ENCODE data around the gene TCEAL8.
"Not testable (repeated sequence)": the region's sequence is repeated elsewhere in the genome, so short reads cannot be mapped to it uniquely, and the experiment has no call there.

The TCEAL8 gene

DNA sequence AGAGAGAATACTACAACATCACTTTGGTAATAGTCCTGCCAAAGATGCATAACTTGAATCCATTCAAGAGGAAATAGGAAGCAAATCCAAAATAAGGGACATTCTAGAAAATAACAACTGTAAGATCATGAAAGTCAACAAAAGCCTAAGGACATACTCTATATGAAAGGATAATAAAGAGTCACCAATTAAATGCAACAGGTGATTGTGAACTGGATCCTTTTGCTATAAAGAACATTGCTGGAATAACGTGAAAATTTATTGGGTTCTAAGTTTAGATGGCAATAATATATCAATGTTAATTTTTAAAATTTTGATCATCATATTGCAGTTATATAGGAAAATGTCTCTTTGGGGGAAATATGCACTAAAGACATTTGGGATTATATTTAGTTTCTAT is 20.1 kb downstream of the TCEAL8 start:
- no peaks in the 10 kb centered on the region for H3K4me1 ChIP-seq
- H3K27me3 ChIP-seq, result no peaks in the 10 kb centered on the region
- TF ChIP-seq, protein P1, sequence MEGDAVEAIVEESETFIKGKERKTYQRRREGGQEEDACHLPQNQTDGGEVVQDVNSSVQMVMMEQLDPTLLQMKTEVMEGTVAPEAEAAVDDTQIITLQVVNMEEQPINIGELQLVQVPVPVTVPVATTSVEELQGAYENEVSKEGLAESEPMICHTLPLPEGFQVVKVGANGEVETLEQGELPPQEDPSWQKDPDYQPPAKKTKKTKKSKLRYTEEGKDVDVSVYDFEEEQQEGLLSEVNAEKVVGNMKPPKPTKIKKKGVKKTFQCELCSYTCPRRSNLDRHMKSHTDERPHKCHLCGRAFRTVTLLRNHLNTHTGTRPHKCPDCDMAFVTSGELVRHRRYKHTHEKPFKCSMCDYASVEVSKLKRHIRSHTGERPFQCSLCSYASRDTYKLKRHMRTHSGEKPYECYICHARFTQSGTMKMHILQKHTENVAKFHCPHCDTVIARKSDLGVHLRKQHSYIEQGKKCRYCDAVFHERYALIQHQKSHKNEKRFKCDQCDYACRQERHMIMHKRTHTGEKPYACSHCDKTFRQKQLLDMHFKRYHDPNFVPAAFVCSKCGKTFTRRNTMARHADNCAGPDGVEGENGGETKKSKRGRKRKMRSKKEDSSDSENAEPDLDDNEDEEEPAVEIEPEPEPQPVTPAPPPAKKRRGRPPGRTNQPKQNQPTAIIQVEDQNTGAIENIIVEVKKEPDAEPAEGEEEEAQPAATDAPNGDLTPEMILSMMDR (IDR thresholded peaks at IDR 0.05), result no peak
- H3K36me3 ChIP-seq, result no peaks in the 10 kb centered on the region
- intact Hi-C loops (cut with DNase I; ENCODE audit: low total_unique reads), result no loop called here
- H3K9me3 ChIP-seq, result no peaks in the 10 kb centered on the region
- no peak overlapping the region for H3K4me3 ChIP-seq
- no peak overlapping the region for H3K27ac ChIP-seq
- no peak for DNase-seq

DNA sequence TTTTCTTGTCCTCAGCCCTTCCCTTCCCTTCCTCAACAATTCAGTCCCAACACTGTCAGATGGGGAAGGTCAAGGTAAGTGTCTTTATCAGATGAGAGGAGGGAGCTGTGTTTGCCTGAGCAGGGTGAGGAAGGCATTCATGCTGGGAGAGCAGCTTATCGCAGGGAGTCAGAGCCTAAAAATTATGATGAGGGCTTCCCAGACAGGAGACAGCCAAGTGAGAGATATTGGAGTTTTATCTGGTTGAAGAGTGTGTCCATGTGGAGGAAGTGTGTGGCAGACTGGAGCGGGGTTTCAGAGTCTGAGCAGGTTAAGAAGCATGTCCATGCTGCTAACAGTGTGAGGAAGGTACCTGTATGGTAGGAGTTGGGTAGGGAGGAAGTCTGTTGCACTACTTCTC is 21.7 kb downstream of the TCEAL8 start:
- no peak overlapping the region for H3K4me3 ChIP-seq
- no peak for DNase-seq
- intact Hi-C loops (cut with DNase I; ENCODE audit: low total_unique reads), result no loop called here
- TF ChIP-seq, protein P1 (IDR thresholded peaks at IDR 0.05), result no peak
- no peaks in the 10 kb centered on the region for H3K4me1 ChIP-seq
- H3K27ac ChIP-seq, result no peak overlapping the region
- H3K9me3 ChIP-seq, result no peaks in the 10 kb centered on the region
- no peaks in the 10 kb centered on the region for H3K36me3 ChIP-seq
- no peaks in the 10 kb centered on the region for H3K27me3 ChIP-seq

DNA sequence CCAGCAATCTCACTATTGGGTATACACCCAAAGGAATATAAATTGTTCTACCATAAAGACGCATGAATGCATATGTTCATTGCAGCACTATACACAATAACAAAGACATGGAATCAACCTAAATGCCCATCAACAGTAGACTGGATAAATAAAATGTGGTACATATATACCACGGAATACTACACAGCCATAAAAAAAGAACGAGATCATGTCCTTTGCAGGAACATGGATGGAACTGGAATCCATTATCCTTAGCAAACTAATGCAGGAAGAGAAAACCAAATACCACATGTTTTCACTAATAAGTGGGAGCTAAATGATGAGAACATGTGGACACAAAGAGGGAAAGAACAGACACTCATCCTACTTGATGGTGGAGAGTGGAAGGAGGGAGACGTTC is 29.0 kb downstream of the TCEAL8 start:
- DNase-seq; H3K9me3 ChIP-seq; H3K4me3 ChIP-seq; H3K4me1 ChIP-seq; H3K27ac ChIP-seq; H3K36me3 ChIP-seq; H3K27me3 ChIP-seq; intact Hi-C loops (cut with DNase I; ENCODE audit: low total_unique reads): not testable (repeated sequence)

DNA sequence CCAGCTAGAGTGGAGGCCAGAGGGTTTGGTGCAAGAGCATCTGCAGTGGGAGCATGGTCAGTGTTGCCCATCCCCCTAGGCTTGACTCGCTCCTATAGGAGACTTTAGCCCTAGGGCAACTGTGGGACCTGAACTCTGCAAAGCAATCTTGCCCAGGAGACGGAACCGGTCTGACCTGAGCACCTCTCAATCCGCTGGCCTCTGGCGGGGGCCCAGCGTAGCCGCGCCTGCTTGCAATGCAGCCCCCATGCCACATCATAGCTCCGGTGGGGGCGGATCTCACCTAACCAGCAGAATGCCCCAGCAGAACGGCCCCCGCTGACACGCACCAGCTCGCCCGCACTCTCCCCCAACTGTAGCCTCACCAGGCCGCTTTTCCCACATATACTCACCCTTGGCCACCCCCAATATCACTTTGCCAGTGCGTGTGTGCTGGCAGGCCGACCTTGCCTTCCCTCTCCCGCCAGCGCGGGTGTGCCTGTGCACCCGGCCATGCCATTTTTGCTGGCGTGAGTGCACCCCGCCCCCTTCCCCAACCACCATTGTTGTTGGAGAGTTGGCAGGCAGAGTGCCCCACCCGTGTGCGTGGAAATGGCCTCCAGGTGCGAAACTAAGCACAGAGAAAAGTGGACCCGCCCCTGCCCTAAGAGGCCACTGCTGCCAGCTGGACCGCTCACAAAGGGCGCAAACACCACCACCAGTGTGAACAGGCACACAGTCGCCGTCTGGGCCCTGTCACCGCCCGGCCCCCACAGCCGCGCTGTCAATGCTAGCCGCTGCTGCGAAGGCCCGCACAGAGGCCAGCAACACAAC is 34.2 kb downstream of the TCEAL8 start:
- H3K36me3 ChIP-seq, result no peaks in the 10 kb centered on the region
- no peaks in the 10 kb centered on the region for H3K4me1 ChIP-seq
- H3K27me3 ChIP-seq, result peaks cover 0 to 7% of the 10 kb centered on the region in 2 donors
- H3K9me3 ChIP-seq, result no peaks in the 10 kb centered on the region
- intact Hi-C loops (cut with DNase I; ENCODE audit: low total_unique reads), result no loop called here
- TF ChIP-seq, protein P1 (IDR thresholded peaks at IDR 0.05), result no peak
- DNase-seq, result no peak
- no peak overlapping the region for H3K4me3 ChIP-seq
- no peak overlapping the region for H3K27ac ChIP-seq

DNA sequence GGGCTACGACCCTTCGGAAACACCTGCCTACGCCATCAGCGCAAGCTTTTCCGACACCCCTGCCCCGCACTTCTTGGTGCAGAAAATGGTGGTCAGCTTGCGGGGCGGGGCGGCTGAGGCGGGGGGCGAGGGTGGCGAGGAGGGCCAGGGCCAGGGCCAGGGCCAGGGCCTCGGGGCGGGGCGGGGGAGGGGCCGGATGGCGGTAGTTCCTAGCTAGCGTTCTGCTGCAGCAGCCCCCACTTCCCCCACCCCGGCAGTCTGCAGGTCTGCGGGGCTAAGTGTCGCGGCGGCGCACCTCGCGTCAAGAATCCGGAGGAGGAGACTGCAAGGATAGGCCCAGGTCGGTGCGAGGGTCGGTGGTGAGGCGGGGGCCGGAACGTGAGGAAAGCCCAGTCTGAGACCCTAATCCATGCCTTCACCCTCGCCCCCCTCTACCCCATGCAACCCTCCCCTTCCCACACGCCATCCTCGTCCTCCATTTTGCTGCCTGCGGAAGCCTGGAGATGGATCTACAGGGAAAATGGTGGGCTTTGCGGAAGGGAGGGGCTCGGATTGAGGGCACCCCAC is 39.4 kb downstream of the TCEAL8 start:
- H3K9me3 ChIP-seq, result no peaks in the 10 kb centered on the region
- H3K36me3 ChIP-seq, result no peaks in the 10 kb centered on the region
- TF ChIP-seq, protein P1 (IDR thresholded peaks at IDR 0.05), result no peak
- peak overlapping the region; percentile 73 to 76 for H3K27ac ChIP-seq
- peak overlapping the region; percentile 63 to 78 for H3K4me3 ChIP-seq
- H3K4me1 ChIP-seq, result no peaks in the 10 kb centered on the region
- intact Hi-C loops (cut with DNase I; ENCODE audit: low total_unique reads), result no loop called here
- peaks cover 0 to under 1% of the 10 kb centered on the region in 2 donors for H3K27me3 ChIP-seq
- peak in 1 of 2 donors; percentile 54 for DNase-seq

DNA sequence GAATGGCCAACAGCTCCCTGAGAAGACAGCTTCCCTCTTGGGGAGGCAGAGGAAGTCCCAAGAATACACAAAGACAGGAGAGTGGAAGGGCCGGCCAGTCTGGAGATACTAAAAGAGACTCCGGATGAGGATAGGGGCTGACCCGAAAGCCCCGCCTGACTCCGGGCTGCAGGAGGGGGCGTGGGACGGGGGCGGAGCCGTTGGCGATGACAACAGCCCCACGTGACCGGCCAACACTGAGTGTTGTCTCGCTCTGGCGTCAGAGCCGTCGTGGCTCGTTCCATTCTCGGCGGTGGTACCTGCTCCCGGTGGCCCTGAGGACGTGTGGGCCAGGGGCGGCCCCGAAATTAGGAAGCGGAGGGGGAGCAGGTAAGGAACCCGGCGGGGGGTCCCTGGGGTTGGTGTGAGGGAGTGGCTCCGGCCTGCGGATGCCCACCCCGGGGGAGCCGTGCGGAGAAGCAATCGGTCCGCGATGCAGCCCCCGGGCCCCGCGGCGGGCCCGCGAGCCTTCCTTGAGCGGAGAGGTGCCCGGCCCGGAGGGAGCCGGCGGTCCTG is 40.0 kb downstream of the TCEAL8 start, which contains the start of gene BEX4:
Gene BEX4, plus strand, starts transcription at position 239 of the 555 bp plus-strand sequence. CDS start 1,046 bp downstream, outside the sequence.
- H3K4me1 ChIP-seq, result no peaks in the 10 kb centered on the region
- DNase-seq, result peak; percentile 75 to 86
- H3K4me3 ChIP-seq, result peak within 1 kb of the TSS; percentile 63 to 78
- intact Hi-C loops (cut with DNase I; ENCODE audit: low total_unique reads), result no loop called here
- H3K9me3 ChIP-seq, result no peaks in the 10 kb centered on the region
- no peaks in the 10 kb centered on the region for H3K36me3 ChIP-seq
- TF ChIP-seq, protein P1 (IDR thresholded peaks at IDR 0.05), result no peak
- H3K27me3 ChIP-seq, result no peaks in the 10 kb centered on the region
- peak within 1 kb of the TSS; percentile 73 to 76 for H3K27ac ChIP-seq
